Measurements from ENCODE around the gene BTLA.
"Not testable (repeated sequence)": the region's sequence is repeated elsewhere in the genome, so short reads cannot be mapped to it uniquely, and the experiment has no call there.

The BTLA gene

GRCh38 chr3:112466020-112466419 lies 33.3 kb downstream of the BTLA start:
- no peaks in the 10 kb centered on the region for H3K9me2 ChIP-seq (replicated peaks; ENCODE audit: insufficient read depth, low read length)
- H3K9me3 ChIP-seq (replicated peaks; ENCODE audit: insufficient read depth, low read length): no peaks in the 10 kb centered on the region
- H3K27me3 ChIP-seq (replicated peaks; ENCODE audit: insufficient read depth, low read length): no peaks in the 10 kb centered on the region
- peaks cover 48% of the 10 kb centered on the region for H3K4me1 ChIP-seq (ENCODE audit: low read length)
- no peak overlapping the region for H3K4me3 ChIP-seq (ENCODE audit: low read length)
- H3K4me2 ChIP-seq (ENCODE audit: low read depth, low read length): no peak overlapping the region
- no peaks in the 10 kb centered on the region for H4K20me1 ChIP-seq (ENCODE audit: insufficient read depth, low read length)
- H3F3A ChIP-seq (ENCODE audit: insufficient read depth, low read length): peaks cover 16% of the 10 kb centered on the region; the same call in 1 of the 2 replicates
- no peaks in the 10 kb centered on the region for H3K79me2 ChIP-seq (ENCODE audit: low read length)
- no peak overlapping the region for H3K27ac ChIP-seq (ENCODE audit: low read length)
- H2AFZ ChIP-seq (ENCODE audit: low read length): no peak overlapping the region
- no peaks in the 10 kb centered on the region for H3K36me3 ChIP-seq (replicated peaks; ENCODE audit: insufficient read depth, low read length)
- no peak overlapping the region for H3K9ac ChIP-seq (ENCODE audit: low read length)
- no peak for DNase-seq
- TF ChIP-seq CTCF (IDR thresholded peaks at IDR 0.05; ENCODE audit: low read length) (no peak), EZH2phosphoT487 (IDR thresholded peaks at IDR 0.05; ENCODE audit: low read length) (no peak), EZH2 (optimal IDR thresholded peaks at IDR 0.05; ENCODE audit: low read depth, low read length) (no peak)

GRCh38 chr3:112464264-112464663 lies 35.0 kb downstream of the BTLA start:
- H2AFZ ChIP-seq (ENCODE audit: low read length): no peak overlapping the region
- H3K36me3 ChIP-seq (replicated peaks; ENCODE audit: insufficient read depth, low read length): no peaks in the 10 kb centered on the region
- peak overlapping the region; percentile 43; the same call in 1 of the 2 replicates for H3K27ac ChIP-seq (ENCODE audit: low read length)
- no peak overlapping the region for H3K9ac ChIP-seq (ENCODE audit: low read length)
- peak; percentile 78 for DNase-seq
- H3K79me2 ChIP-seq (ENCODE audit: low read length): no peaks in the 10 kb centered on the region
- no peaks in the 10 kb centered on the region for H3K9me2 ChIP-seq (replicated peaks; ENCODE audit: insufficient read depth, low read length)
- peaks cover 60% of the 10 kb centered on the region for H3K4me1 ChIP-seq (ENCODE audit: low read length)
- peak overlapping the region; percentile 59 for H3K4me2 ChIP-seq (ENCODE audit: low read depth, low read length)
- H3K4me3 ChIP-seq (ENCODE audit: low read length): 0 out of 2 replicates have a peak overlapping the region, but pooled peaks have one; percentile 5
- H3K9me3 ChIP-seq (replicated peaks; ENCODE audit: insufficient read depth, low read length): no peaks in the 10 kb centered on the region
- peaks cover 33% of the 10 kb centered on the region for H3F3A ChIP-seq (ENCODE audit: insufficient read depth, low read length)
- H3K27me3 ChIP-seq (replicated peaks; ENCODE audit: insufficient read depth, low read length): no peaks in the 10 kb centered on the region
- H4K20me1 ChIP-seq (ENCODE audit: insufficient read depth, low read length): no peaks in the 10 kb centered on the region
- TF ChIP-seq EZH2 (optimal IDR thresholded peaks at IDR 0.05; ENCODE audit: low read depth, low read length): no peak
- no peak for TF ChIP-seq CTCF (IDR thresholded peaks at IDR 0.05; ENCODE audit: low read length)

GRCh38 chr3:112463250-112463649 lies 36.0 kb downstream of the BTLA start:
- Histone ChIP-seq H3K4me1 (ENCODE audit: low read length) (peaks cover 70% of the 10 kb centered on the region), H3K79me2 (ENCODE audit: low read length) (no peaks in the 10 kb centered on the region), H3F3A (ENCODE audit: insufficient read depth, low read length) (peaks cover 35% of the 10 kb centered on the region), H3K9me3 (replicated peaks; ENCODE audit: insufficient read depth, low read length) (no peaks in the 10 kb centered on the region), H3K36me3 (replicated peaks; ENCODE audit: insufficient read depth, low read length) (no peaks in the 10 kb centered on the region), H2AFZ (ENCODE audit: low read length) (no peak overlapping the region), H3K9ac (ENCODE audit: low read length) (no peak overlapping the region), H3K27me3 (replicated peaks; ENCODE audit: insufficient read depth, low read length) (no peaks in the 10 kb centered on the region), H3K9me2 (replicated peaks; ENCODE audit: insufficient read depth, low read length) (no peaks in the 10 kb centered on the region), H3K27ac (ENCODE audit: low read length) (no peak overlapping the region), H4K20me1 (ENCODE audit: insufficient read depth, low read length) (no peaks in the 10 kb centered on the region), H3K4me3 (ENCODE audit: low read length) (no peak overlapping the region), H3K4me2 (ENCODE audit: low read depth, low read length) (no peak overlapping the region)
- TF ChIP-seq EZH2 (optimal IDR thresholded peaks at IDR 0.05; ENCODE audit: low read depth, low read length) (no peak), CTCF (IDR thresholded peaks at IDR 0.05; ENCODE audit: low read length) (no peak), EZH2phosphoT487 (IDR thresholded peaks at IDR 0.05; ENCODE audit: low read length) (no peak)
- DNase-seq: no peak

GRCh38 chr3:112461787-112462186 lies 37.5 kb downstream of the BTLA start:
- not testable (repeated sequence) for H3K9ac ChIP-seq (ENCODE audit: low read length); DNase-seq; H3K36me3 ChIP-seq (replicated peaks; ENCODE audit: insufficient read depth, low read length); H3K79me2 ChIP-seq (ENCODE audit: low read length); H3K9me2 ChIP-seq (replicated peaks; ENCODE audit: insufficient read depth, low read length); H3K27me3 ChIP-seq (replicated peaks; ENCODE audit: insufficient read depth, low read length); H2AFZ ChIP-seq (ENCODE audit: low read length); H3K4me3 ChIP-seq (ENCODE audit: low read length); H3K9me3 ChIP-seq (replicated peaks; ENCODE audit: insufficient read depth, low read length); H4K20me1 ChIP-seq (ENCODE audit: insufficient read depth, low read length); H3K4me2 ChIP-seq (ENCODE audit: low read depth, low read length)
- Histone ChIP-seq H3K27ac (ENCODE audit: low read length) (peak overlapping the region; percentile 83; the same call in 1 of the 2 replicates), H3K4me1 (ENCODE audit: low read length) (peaks cover 66% of the 10 kb centered on the region), H3F3A (ENCODE audit: insufficient read depth, low read length) (peaks cover 35% of the 10 kb centered on the region)
